Ureter (tissue), 1 donor: ENCODE data around the gene OR4K14. TPM values are rescaled to one million over a fixed set of nuclear protein-coding genes. Genes with fewer than 3 reads are reported as not detected.
"Not testable (repeated sequence)": the region's sequence is repeated elsewhere in the genome, so short reads cannot be mapped to it uniquely, and the experiment has no call there.

Experiments
- DNase-seq: peaks from one replicate; pipeline ENCODE4 v3.0.0-alpha.2; 2020; ENCODE audit warnings: low spot score
- total RNA-seq: library from RNA; stranded (reverse); gene quantifications from one replicate; pipeline ENCODE4 v1.2.4, GENCODE V29; 2023
- donor health status: DM: yes; HTN: yes; CAD: no.

The OR4K14 gene, protein sequence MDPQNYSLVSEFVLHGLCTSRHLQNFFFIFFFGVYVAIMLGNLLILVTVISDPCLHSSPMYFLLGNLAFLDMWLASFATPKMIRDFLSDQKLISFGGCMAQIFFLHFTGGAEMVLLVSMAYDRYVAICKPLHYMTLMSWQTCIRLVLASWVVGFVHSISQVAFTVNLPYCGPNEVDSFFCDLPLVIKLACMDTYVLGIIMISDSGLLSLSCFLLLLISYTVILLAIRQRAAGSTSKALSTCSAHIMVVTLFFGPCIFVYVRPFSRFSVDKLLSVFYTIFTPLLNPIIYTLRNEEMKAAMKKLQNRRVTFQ
- not detected for total RNA-seq

DNA sequence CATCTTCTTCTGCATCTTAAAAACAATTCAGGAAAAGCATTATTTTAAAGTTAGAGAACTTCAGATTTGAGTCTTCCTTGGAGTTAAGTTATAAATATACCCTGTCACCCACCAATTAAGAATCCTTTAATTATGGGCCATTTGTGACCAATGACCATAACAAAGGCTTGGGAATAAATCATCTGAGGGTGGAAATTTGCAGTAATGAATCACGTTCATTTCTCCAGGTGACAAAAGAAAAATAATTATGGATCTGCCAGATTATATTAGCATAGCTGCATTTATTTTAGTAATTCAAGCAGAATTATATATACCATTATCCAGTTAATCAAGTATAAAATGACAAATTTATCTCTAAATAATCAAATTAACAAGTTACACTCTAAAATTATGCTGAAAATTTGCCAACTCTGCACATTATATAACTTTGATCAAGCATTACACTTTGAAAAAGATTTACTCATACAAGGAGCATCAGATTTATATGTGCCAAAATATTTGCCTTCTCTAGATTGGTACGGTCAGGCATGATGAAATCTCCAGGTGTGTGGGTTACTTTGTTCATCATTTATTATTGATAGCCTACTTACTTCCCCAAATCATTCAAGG lies at the start of gene OR4K14:
Gene OR4K14, minus strand, starts transcription at position 51 of the 609 bp plus-strand sequence. CDS start 4,114 bp downstream, outside the sequence.
- no peak for DNase-seq

DNA sequence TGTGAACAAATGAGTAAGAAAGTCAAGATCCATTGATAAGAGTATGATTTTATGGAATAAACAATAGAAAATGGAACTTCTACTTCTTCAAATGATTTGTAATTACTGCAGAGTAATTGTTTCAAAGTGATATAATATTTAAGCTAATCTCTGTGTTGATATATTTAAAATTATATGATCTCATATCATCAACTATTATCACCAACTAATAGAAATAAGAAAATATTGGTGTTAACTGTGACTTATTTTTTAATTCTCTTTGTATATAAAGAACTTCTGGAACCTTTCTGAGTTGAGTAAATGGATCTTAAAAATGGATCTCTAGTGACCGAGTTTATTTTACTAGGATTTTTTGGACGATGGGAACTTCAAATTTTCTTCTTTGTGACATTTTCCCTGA lies 40.6 kb upstream of the OR4K14 start, which contains the start of gene OR4L1:
Gene OR4L1, plus strand, starts transcription at position 301 of the 400 bp plus-strand sequence. Its CDS starts 0 bp downstream, at position 301.
- no peak for DNase-seq

- no peak for DNase-seq
Measured at GRCh38 chr14:20048202-20048601, 29.1 kb upstream of the OR4K14 start.

DNA sequence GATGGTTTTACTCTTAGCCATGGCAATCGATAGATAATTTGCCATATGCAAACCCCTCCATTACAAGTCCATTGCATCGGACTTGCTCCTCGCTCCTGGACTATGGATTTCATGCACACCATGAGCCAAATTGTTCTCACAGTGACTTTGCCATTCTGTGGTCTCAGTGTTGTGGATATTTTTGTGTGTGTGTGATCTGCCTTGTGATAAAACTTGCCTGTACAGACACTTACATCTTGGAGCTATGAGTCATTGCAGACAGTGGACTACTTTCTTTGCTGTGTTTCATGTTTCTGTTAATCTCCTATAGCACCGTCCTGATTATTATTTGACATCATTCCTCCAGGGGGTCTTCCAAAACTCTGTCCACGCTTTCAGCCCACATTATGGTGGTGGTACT lies 25.1 kb upstream of the OR4K14 start:
- DNase-seq: no peak

DNA sequence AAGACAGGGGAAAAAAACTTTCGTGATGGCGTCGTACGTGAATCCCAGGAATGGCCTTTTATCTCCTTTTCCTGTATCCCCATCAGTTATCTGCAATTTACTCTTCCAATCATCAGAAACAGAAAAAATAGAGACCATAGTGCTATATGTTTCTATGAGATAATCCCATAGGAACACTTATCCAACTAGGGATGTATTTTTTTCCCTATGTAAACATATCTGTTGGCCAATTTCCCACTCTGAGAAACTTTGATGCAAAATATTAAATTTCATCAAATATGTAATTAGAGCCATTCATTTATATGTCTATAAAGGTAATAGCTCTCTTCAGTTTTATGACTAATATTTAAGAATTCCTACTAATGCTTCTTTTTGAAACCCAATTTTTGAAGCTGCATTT lies 16.8 kb upstream of the OR4K14 start, which contains the start of gene OR4K13:
Gene OR4K13, minus strand, starts transcription at position 101 of the 400 bp plus-strand sequence. CDS start 1,280 bp downstream, outside the sequence.
- DNase-seq: no peak

- DNase-seq: no peak
Measured at GRCh38 chr14:20035449-20035848, 16.3 kb upstream of the OR4K14 start.

GRCh38 chr14:20031058-20031457 lies 12.0 kb upstream of the OR4K14 start:
- DNase-seq: no peak

DNA sequence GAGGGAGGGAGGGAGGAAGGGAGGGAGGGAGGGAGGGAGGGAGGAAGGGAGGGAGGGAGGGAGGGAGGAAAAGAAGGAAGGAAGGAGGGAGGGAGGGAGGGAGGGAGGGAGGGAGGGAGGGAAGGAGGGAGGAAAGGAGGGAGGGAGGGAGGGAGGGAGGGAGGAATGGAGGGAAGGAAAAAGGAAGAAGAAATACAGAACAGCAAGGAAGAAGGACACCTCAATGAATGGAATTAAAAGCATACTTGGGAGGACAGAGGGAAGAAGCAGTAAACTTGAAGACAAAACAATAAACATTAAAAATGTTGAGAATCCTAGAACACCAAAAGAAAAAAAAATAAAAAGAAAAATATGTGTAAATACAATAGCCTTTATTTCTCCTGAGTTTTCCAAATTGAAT lies 11.0 kb downstream of the OR4K14 start:
- no peak for DNase-seq

DNA sequence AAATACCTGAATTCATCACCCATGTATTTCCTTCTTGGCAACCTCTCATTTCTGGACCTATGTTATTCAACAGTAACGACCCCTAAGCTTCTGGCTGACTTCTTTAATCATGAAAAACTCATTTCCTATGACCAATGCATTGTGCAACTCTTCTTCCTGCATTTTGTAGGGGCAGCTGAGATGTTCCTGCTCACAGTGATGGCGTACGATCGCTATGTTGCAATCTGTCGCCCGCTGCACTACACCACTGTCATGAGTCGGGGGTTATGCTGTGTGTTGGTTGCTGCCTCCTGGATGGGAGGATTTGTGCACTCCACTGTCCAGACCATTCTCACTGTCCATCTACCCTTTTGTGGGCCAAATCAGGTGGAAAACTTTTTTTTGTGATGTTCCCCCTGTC lies 16.8 kb downstream of the OR4K14 start:
- no peak for DNase-seq

DNA sequence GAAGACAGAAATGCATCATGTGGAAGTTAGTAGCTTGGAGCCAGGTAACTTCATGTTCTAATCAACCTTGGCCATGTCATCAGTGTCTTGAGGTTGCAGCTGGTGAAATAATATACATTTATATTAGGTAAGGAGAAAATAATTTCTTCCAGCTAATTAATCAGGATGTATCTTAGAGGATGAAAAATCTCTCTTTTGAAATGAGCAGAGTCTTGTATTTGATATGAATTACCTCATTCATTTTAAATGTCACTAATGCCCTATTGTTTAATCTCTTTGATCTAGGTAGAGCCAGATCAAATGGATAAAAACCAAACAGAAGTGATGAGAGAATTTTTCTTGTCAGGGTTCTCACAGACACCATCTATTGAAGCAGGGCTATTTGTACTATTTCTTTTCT lies 17.2 kb downstream of the OR4K14 start, which contains the start of gene OR4Q2:
Gene OR4Q2, plus strand, starts transcription at position 301 of the 400 bp plus-strand sequence.
- DNase-seq: no peak

GRCh38 chr14:19993438-19993837 lies 25.7 kb downstream of the OR4K14 start:
- DNase-seq: no peak

- DNase-seq: no peak
Measured at GRCh38 chr14:19975291-19975690, 43.8 kb downstream of the OR4K14 start, which contains the start of gene OR4K15. Gene OR4K15, plus strand, starts transcription at chr14:19975591. Its CDS starts 0 bp downstream, at chr14:19975591.

GRCh38 chr14:19974844-19975243 lies 44.3 kb downstream of the OR4K14 start:
- no peak for DNase-seq

GRCh38 chr14:19969735-19970134 lies 49.4 kb downstream of the OR4K14 start:
- DNase-seq: not testable (repeated sequence)

Other genes starting within 250 kb of the OR4K14 start
- gene OR4M1, start 245.8 kb downstream of the OR4K14 start, total RNA-seq: not detected
- gene OR4N2, start 215.5 kb downstream of the OR4K14 start, total RNA-seq: not detected
- not detected for gene OR4K2, start 144.2 kb downstream of the OR4K14 start, total RNA-seq
- gene OR4K5, start 98.7 kb downstream of the OR4K14 start, total RNA-seq: not detected
- gene OR4K1, start 88.4 kb downstream of the OR4K14 start, total RNA-seq: not detected
- gene OR4K15, start 43.7 kb downstream of the OR4K14 start, total RNA-seq: not detected
- gene OR4Q2, start 17.1 kb downstream of the OR4K14 start, total RNA-seq: not detected
- not detected for gene OR4K13, start 16.7 kb upstream of the OR4K14 start, total RNA-seq
- not detected for gene OR4L1, start 40.7 kb upstream of the OR4K14 start, total RNA-seq
- gene OR4K17, start 91.4 kb upstream of the OR4K14 start, total RNA-seq: not detected
- not detected for gene OR4N5, start 119.5 kb upstream of the OR4K14 start, total RNA-seq
- not detected for gene OR11G2, start 171.6 kb upstream of the OR4K14 start, total RNA-seq
- not detected for gene OR11H6, start 204.4 kb upstream of the OR4K14 start, total RNA-seq
- gene OR11H7, start 209.7 kb upstream of the OR4K14 start, total RNA-seq: not detected
- gene OR11H4, start 220.0 kb upstream of the OR4K14 start, total RNA-seq: not detected